Peyer's patch (tissue), 4 donors: Measurements from ENCODE around the gene TMC3.

Experiments used
- CTCF ChIP-seq, 6 experiments: fragments of 450-650 bp in 4 of 6; fragments of 200-600 bp in 2 of 6; sonication (generic) in 1 of 6; IDR thresholded peaks; one replicate each; pipeline ENCODE4 v1.5.1; 2017 to 2019; ENCODE audit warnings: antibody characterized with exemption in 6 of 6, mild to moderate bottlenecking in 3 of 6, moderate library complexity in 1 of 6
- POLR2A ChIP-seq, 2 donors: fragments of 450-650 bp; IDR thresholded peaks; one replicate each; pipeline ENCODE4 v1.5.1; 2017; ENCODE audit warnings: antibody characterized with exemption in 2 of 2, mild to moderate bottlenecking in 2 of 2, moderate library complexity in 2 of 2

- TF ChIP-seq POLR2A (IDR thresholded peaks at IDR 0.05) (no peak), CTCF (IDR thresholded peaks at IDR 0.05) (no peak)
Measured at GRCh38 chr15:81362790-81363189, 11.2 kb downstream of the TMC3 start.
